Spinal cord (tissue), 10 donors: Measurements from ENCODE around the gene LMNB1. TPM values are rescaled to one million over a fixed set of nuclear protein-coding genes. Genes with fewer than 3 reads are reported as not detected.

ENCODE experiments used
- DNase-seq, 6 donors: peaks; one replicate each; pipeline versions ENCODE4 v3.0.0 to v3.0.0-alpha.2; 2013 to 2015; ENCODE audit warnings: low spot score in 6 of 6, low read depth in 4 of 6
- H3K27ac ChIP-seq: one replicate; pipeline ENCODE4 v1.5.1; 2013; ENCODE audit warnings: low read depth, low read length, control low read depth
- H3K27me3 ChIP-seq: one replicate; pipeline ENCODE4 v1.6.1; 2013; ENCODE audit warnings: low read length; ENCODE audit not compliant: control insufficient read depth, insufficient read depth
- H3K36me3 ChIP-seq: one replicate; pipeline ENCODE4 v1.6.1; 2013; ENCODE audit warnings: low read length; ENCODE audit not compliant: control insufficient read depth, insufficient read depth
- H3K4me1 ChIP-seq: one replicate; pipeline ENCODE4 v1.6.1; 2013; ENCODE audit warnings: low read length; ENCODE audit not compliant: control insufficient read depth, insufficient read depth
- H3K4me3 ChIP-seq: one replicate; pipeline ENCODE4 v1.5.1; 2013; ENCODE audit warnings: low read depth, low read length, control low read depth
- H3K9me3 ChIP-seq: one replicate; pipeline ENCODE4 v1.6.1; 2013; ENCODE audit warnings: low read length; ENCODE audit not compliant: control insufficient read depth, insufficient read depth
- WGBS: methylation state at CpG from one replicate; pipeline ENCODE4 v1.1.5; 2013; ENCODE audit warnings: missing lambda C conversion rate; ENCODE audit not compliant: insufficient coverage; 5-methylcytosine and 5-hydroxymethylcytosine counted together
- polyA plus RNA-seq, 2 donors: library from polyadenylated mRNA; unstranded; fragments of 120-200 nt; gene quantifications; one replicate each; pipeline ENCODE4 v1.2.1, GENCODE V29; 2013; ENCODE audit not compliant: insufficient read length in 2 of 2
- total RNA-seq, 2 donors: library from RNA; depleted of rRNA in 1 of 2; stranded (reverse); fragments of 120-200 nt in 1 of 2; fragments of >200 nt in 1 of 2; gene quantifications; one replicate each; pipeline versions ENCODE4 v1.2.3 to v1.2.4, GENCODE V29; 2013 to 2014
- donor health status: healthy.

The LMNB1 gene
- total and polyA plus RNA-seq, 4 donors, result 38.6 to 63.6 (median 46.9) TPM

DNA sequence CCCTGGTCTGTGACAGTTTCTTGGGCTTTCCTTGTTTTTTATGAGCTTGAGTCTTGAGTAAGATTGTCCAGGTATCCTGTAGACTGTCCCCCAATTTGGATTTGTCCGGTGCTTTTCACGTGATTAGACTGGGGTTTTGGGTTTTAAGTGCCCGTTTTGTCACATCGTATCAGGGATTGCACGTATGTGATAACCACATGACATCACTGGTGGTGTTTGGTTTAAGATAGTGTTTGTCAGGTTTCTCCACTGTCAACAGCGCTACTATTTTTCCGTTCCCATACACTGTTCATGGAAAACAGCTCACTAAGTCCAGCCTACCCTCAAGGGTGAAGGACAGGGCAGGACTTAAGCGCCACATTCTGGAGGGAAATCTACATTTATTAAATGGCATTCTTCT, 39.7 kb downstream of the LMNB1 start:
- H3K27ac ChIP-seq, result no peak overlapping the region
- no peaks in the 10 kb centered on the region for H3K9me3 ChIP-seq
- no peaks in the 10 kb centered on the region for H3K4me1 ChIP-seq
- no peak for DNase-seq
- H3K4me3 ChIP-seq, result no peak overlapping the region
- WGBS, result 97% methylated on average over 5 of the region's 8 CpGs
- H3K27me3 ChIP-seq, result no peaks in the 10 kb centered on the region
- peaks cover 13% of the 10 kb centered on the region for H3K36me3 ChIP-seq

DNA sequence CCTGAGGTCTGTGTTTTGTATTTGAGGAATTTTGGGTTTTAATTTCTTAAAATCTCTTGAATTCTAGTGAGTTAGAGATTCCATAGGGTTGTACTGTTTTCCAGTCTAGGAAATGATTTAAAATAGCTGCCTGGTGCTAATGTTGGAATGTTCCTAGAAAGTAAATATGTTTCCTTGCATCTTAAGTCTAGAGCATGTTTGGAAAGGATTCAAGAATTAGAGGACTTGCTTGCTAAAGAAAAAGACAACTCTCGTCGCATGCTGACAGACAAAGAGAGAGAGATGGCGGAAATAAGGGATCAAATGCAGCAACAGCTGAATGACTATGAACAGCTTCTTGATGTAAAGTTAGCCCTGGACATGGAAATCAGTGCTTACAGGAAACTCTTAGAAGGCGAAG, 41.8 kb downstream of the LMNB1 start:
- no peaks in the 10 kb centered on the region for H3K9me3 ChIP-seq
- peak in 1 of 6 donors; percentile 22 for DNase-seq
- peaks cover 15% of the 10 kb centered on the region for H3K36me3 ChIP-seq
- 79% methylated on average over 3 of the region's 4 CpGs for WGBS
- no peaks in the 10 kb centered on the region for H3K27me3 ChIP-seq
- H3K4me1 ChIP-seq, result no peaks in the 10 kb centered on the region
- H3K27ac ChIP-seq, result no peak overlapping the region
- no peak overlapping the region for H3K4me3 ChIP-seq

GRCh38 chr5:126819253-126819652, 42.3 kb downstream of the LMNB1 start:
- Histone ChIP-seq H3K36me3 (peaks cover 13% of the 10 kb centered on the region), H3K4me1 (no peaks in the 10 kb centered on the region), H3K27me3 (no peaks in the 10 kb centered on the region), H3K9me3 (no peaks in the 10 kb centered on the region), H3K27ac (no peak overlapping the region), H3K4me3 (no peak overlapping the region)
- no peak for DNase-seq
- WGBS, result 100% methylated on average over 4 of the region's 5 CpGs

GRCh38 chr5:126826619-126827215, 49.8 kb downstream of the LMNB1 start:
- Histone ChIP-seq H3K9me3 (no peaks in the 10 kb centered on the region), H3K27ac (no peak overlapping the region), H3K27me3 (no peaks in the 10 kb centered on the region), H3K4me1 (no peaks in the 10 kb centered on the region), H3K36me3 (peaks cover 20% of the 10 kb centered on the region), H3K4me3 (no peak overlapping the region)
- DNase-seq, result no peak
- WGBS, result 0% methylated on average over 1 of the region's 3 CpGs

GRCh38 chr5:126829098-126829497, 52.2 kb downstream of the LMNB1 start:
- Histone ChIP-seq H3K27ac (no peak overlapping the region), H3K4me3 (no peak overlapping the region), H3K27me3 (no peaks in the 10 kb centered on the region), H3K4me1 (no peaks in the 10 kb centered on the region), H3K36me3 (peaks cover 19% of the 10 kb centered on the region), H3K9me3 (no peaks in the 10 kb centered on the region)
- DNase-seq, result no peak
- 100% methylated on average over 1 of the region's 5 CpGs for WGBS

DNA sequence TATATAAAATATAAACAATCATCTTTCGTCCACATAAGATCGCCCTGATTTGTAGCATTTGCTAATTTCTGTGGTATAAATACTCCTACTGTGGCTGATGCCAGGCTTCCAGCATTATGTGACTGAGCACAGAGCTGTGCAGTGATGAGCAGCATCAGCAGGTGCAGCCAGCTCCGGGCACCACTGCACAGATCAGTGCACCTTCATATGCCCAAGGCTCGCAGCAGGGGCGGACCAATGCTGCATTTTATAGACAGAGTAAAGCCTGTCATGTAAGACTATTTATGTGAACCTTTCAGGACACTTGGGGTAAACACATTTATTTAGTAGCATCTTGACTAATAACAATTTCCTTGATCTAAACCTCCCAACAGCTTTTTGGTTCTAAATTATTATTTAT, 53.1 kb downstream of the LMNB1 start:
- DNase-seq, result no peak
- Histone ChIP-seq H3K36me3 (peaks cover 25% of the 10 kb centered on the region), H3K27me3 (no peaks in the 10 kb centered on the region), H3K27ac (no peak overlapping the region), H3K4me1 (no peaks in the 10 kb centered on the region), H3K9me3 (no peaks in the 10 kb centered on the region), H3K4me3 (no peak overlapping the region)
- 60% methylated on average over 2 of the region's 5 CpGs for WGBS

GRCh38 chr5:126831156-126831555, 54.2 kb downstream of the LMNB1 start:
- Histone ChIP-seq H3K9me3 (no peaks in the 10 kb centered on the region), H3K4me1 (no peaks in the 10 kb centered on the region), H3K27me3 (no peaks in the 10 kb centered on the region), H3K36me3 (peaks cover 21% of the 10 kb centered on the region), H3K4me3 (no peak overlapping the region), H3K27ac (no peak overlapping the region)
- DNase-seq, result peak in 1 of 6 donors; percentile 47
- no CpG with 5 or more reads among the region's 1 CpG for WGBS

- Histone ChIP-seq H3K9me3 (no peaks in the 10 kb centered on the region), H3K27me3 (no peaks in the 10 kb centered on the region), H3K27ac (no peak overlapping the region), H3K4me1 (no peaks in the 10 kb centered on the region), H3K4me3 (no peak overlapping the region), H3K36me3 (peaks cover 9% of the 10 kb centered on the region)
- no peak for DNase-seq
- WGBS, result no CpG with 5 or more reads among the region's 2 CpGs
Observed at GRCh38 chr5:126836778-126837177, 59.8 kb downstream of the LMNB1 start.

DNA sequence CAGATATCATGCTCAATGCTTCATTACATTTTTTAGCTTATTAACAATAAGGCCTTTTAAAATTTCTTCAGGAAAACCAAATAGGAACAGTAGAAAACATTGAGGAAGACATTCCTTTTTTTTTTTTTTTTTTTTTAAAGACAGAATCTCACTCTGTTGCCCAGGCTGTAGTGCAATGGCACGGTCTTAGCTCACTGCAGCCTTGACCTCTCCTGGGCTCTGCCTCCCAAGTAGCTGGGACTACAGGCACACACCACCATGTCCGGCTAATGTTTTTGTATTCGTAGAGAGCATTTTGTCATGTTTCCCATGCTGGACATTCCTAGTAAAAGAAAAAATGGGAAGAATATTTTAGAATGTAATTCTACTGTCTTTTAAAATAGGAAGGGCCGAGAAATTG, 60.3 kb downstream of the LMNB1 start:
- Histone ChIP-seq H3K4me1 (no peaks in the 10 kb centered on the region), H3K27ac (no peak overlapping the region), H3K27me3 (no peaks in the 10 kb centered on the region), H3K36me3 (peaks cover 9% of the 10 kb centered on the region), H3K4me3 (no peak overlapping the region), H3K9me3 (no peaks in the 10 kb centered on the region)
- WGBS, result 100% methylated on average over 1 of the region's 4 CpGs
- no peak for DNase-seq

- Histone ChIP-seq H3K4me1 (no peaks in the 10 kb centered on the region), H3K27me3 (no peaks in the 10 kb centered on the region), H3K36me3 (peaks cover 9% of the 10 kb centered on the region), H3K27ac (no peak overlapping the region), H3K9me3 (no peaks in the 10 kb centered on the region), H3K4me3 (no peak overlapping the region)
- peak in 2 of 6 donors; percentile 71 to 86 for DNase-seq
- WGBS, result 60% methylated on average over 2 of the region's 7 CpGs
Observed at GRCh38 chr5:126837906-126838539, 61.1 kb downstream of the LMNB1 start.
